Liver (tissue), 9 donors: ENCODE measurements around the gene USP26. TPM values are rescaled to one million over a fixed set of nuclear protein-coding genes. Genes with fewer than 3 reads are reported as not detected.

Experiments
- DNase-seq: peaks from one replicate; pipeline ENCODE4 v3.0.0-alpha.2; 2017; ENCODE audit warnings: low spot score
- H3K27ac ChIP-seq, 2 donors: one replicate each; pipeline ENCODE4 v1.7.0; 2013; ENCODE audit warnings: inconsistent platforms in 2 of 2, low read length in 2 of 2, control low read depth in 1 of 2, low read depth in 1 of 2, mild to moderate bottlenecking in 1 of 2
- H3K27me3 ChIP-seq, 4 donors: one replicate each; pipeline versions ENCODE4 v1.6.1 to v1.7.0; 2013; ENCODE audit warnings: low read length in 3 of 4, inconsistent platforms in 1 of 4, mild to moderate bottlenecking in 1 of 4, moderate library complexity in 1 of 4; ENCODE audit not compliant: control insufficient read depth in 4 of 4, insufficient read depth in 4 of 4
- H3K36me3 ChIP-seq, 4 donors: one replicate each; pipeline versions ENCODE4 v1.6.1 to v1.7.0; 2013; ENCODE audit warnings: low read length in 3 of 4, mild to moderate bottlenecking in 3 of 4, low read depth in 1 of 4, moderate library complexity in 1 of 4; ENCODE audit not compliant: control insufficient read depth in 4 of 4, insufficient read depth in 3 of 4
- H3K4me1 ChIP-seq, 4 donors: one replicate each; pipeline versions ENCODE4 v1.6.1 to v1.7.0; 2013; ENCODE audit warnings: low read length in 3 of 4, mild to moderate bottlenecking in 3 of 4, moderate library complexity in 1 of 4; ENCODE audit not compliant: control insufficient read depth in 4 of 4, insufficient read depth in 4 of 4
- H3K4me3 ChIP-seq, 3 donors: one replicate each; pipeline versions ENCODE4 v1.6.1 to v1.7.0; 2013; ENCODE audit warnings: low read length in 3 of 3, control low read depth in 1 of 3, low read depth in 1 of 3, mild to moderate bottlenecking in 1 of 3
- H3K9ac ChIP-seq, 2 donors: one replicate each; pipeline ENCODE4 v1.7.0; 2013; ENCODE audit warnings: low read length in 2 of 2, mild to moderate bottlenecking in 2 of 2, moderate library complexity in 2 of 2, control low read depth in 1 of 2, low read depth in 1 of 2
- H3K9me3 ChIP-seq, 4 donors: one replicate each; pipeline versions ENCODE4 v1.6.1 to v1.7.0; 2013; ENCODE audit warnings: low read length in 3 of 4; ENCODE audit not compliant: control insufficient read depth in 4 of 4
- ATF3 ChIP-seq: IDR thresholded peaks from 2 replicates; pipeline ENCODE4 v1.6.1; 2016; ENCODE audit warnings: antibody characterized with exemption
- CTCF ChIP-seq: fragments of 150-350 bp; IDR thresholded peaks from 2 replicates; pipeline ENCODE4 v1.5.1; 2017; ENCODE audit warnings: improper control_type of control experiment, low read depth, low read length; ENCODE audit not compliant: missing input control
- EGR1 ChIP-seq, 2 donors: IDR thresholded peaks; 2 replicates each; pipeline ENCODE4 v1.6.1; 2016 to 2018; ENCODE audit warnings: antibody characterized with exemption in 2 of 2, low read depth in 2 of 2
- FOXA1 ChIP-seq: IDR thresholded peaks from 2 replicates; pipeline ENCODE4 v1.6.1; 2016; ENCODE audit warnings: antibody characterized with exemption
- FOXA2 ChIP-seq: IDR thresholded peaks from 2 replicates; pipeline ENCODE4 v1.6.1; 2016; ENCODE audit warnings: antibody characterized with exemption
- GABPA ChIP-seq, 2 donors: IDR thresholded peaks in 1 of 2; conservative IDR thresholded peaks in 1 of 2; 2 replicates each; pipeline ENCODE4 v1.6.1; 2016; ENCODE audit warnings: antibody characterized with exemption in 2 of 2, mild to moderate bottlenecking in 1 of 2, moderate library complexity in 1 of 2
- HNF4A ChIP-seq, 2 donors: conservative IDR thresholded peaks; 2 replicates each; pipeline ENCODE4 v1.6.1; 2016; ENCODE audit warnings: antibody characterized with exemption in 2 of 2, mild to moderate bottlenecking in 2 of 2
- HNF4G ChIP-seq: IDR thresholded peaks from 2 replicates; pipeline ENCODE4 v1.6.1; 2016; ENCODE audit warnings: antibody characterized with exemption
- JUND ChIP-seq, 2 donors: IDR thresholded peaks; 2 replicates each; pipeline ENCODE4 v1.6.1; 2016; ENCODE audit warnings: antibody characterized with exemption in 2 of 2
- MAX ChIP-seq: IDR thresholded peaks from 2 replicates; pipeline ENCODE4 v1.6.1; 2016; ENCODE audit warnings: antibody characterized with exemption
- NR2F2 ChIP-seq: IDR thresholded peaks from 2 replicates; pipeline ENCODE4 v1.6.1; 2016; ENCODE audit warnings: antibody characterized with exemption
- REST ChIP-seq: IDR thresholded peaks from 2 replicates; pipeline ENCODE4 v1.6.1; 2016; ENCODE audit warnings: antibody characterized with exemption, mild to moderate bottlenecking
- RXRA ChIP-seq, 2 donors: IDR thresholded peaks; 2 replicates each; pipeline ENCODE4 v1.6.1; 2017 to 2018; ENCODE audit warnings: antibody characterized with exemption in 2 of 2, mild to moderate bottlenecking in 1 of 2
- SP1 ChIP-seq: IDR thresholded peaks from 2 replicates; pipeline ENCODE4 v1.6.1; 2018; ENCODE audit warnings: antibody characterized with exemption, mild to moderate bottlenecking
- TAF1 ChIP-seq: conservative IDR thresholded peaks from 2 replicates; pipeline ENCODE4 v1.6.1; 2016; ENCODE audit warnings: antibody characterized with exemption, mild to moderate bottlenecking
- YY1 ChIP-seq: IDR thresholded peaks from 2 replicates; pipeline ENCODE4 v1.6.1; 2016; ENCODE audit warnings: antibody characterized with exemption, mild to moderate bottlenecking
- WGBS: extraction: QIAGEN DNeasy Blood & Tissue Kit; methylation state at CpG from one replicate; pipeline ENCODE4 v1.1.7; 2013; 5-methylcytosine and 5-hydroxymethylcytosine counted together
- polyA plus RNA-seq, 2 donors: library from polyadenylated mRNA; stranded (reverse) in 1 of 2; unstranded in 1 of 2; fragments of 200-250 nt in 1 of 2; fragments of >200 nt in 1 of 2; fragmentation: Nextera tagmentation in 1 of 2; extraction: Ambion mirVana in 1 of 2; gene quantifications; one replicate each; pipeline versions ENCODE4 v1.2.1 to v1.2.3, GENCODE V29; 2013 to 2015
- total RNA-seq, 2 donors: library from RNA; depleted of rRNA; stranded (reverse); fragments of >200 nt; gene quantifications; one replicate each; pipeline ENCODE4 v1.2.3, GENCODE V29; 2014
- donor health status: healthy.
- donor health status: healthy.
- donor health status: healthy.
- donor health status: healthy.
- donor health status: healthy.

The USP26 gene
- total and polyA plus RNA-seq, 4 donors: not detected

- no peak for DNase-seq
- 70% methylated on average over 8 of the region's 8 CpGs for WGBS
- TF ChIP-seq SP1 (no peak), TAF1 (no peak), FOXA1 (no peak), GABPA (IDR thresholded peaks at IDR 0.05 in 1 of 2, conservative IDR thresholded peaks at IDR 0.05 in 1 of 2) (no peak), HNF4G (no peak), NR2F2 (no peak), FOXA2 (no peak), JUND (IDR thresholded peaks at IDR 0.05) (no peak), REST (no peak), CTCF (no peak)
- Histone ChIP-seq H3K4me3 (no peak overlapping the region), H3K9ac (no peak overlapping the region), H3K4me1 (no peaks in the 10 kb centered on the region), H3K27ac (no peak overlapping the region), H3K9me3 (peaks cover 0 to 2% (median 0%) of the 10 kb centered on the region in 4 donors), H3K27me3 (no peaks in the 10 kb centered on the region), H3K36me3 (no peaks in the 10 kb centered on the region)
Observed at GRCh38 chrX:133094098-133094731, 2.7 kb downstream of the USP26 start.

- no peak for TF ChIP-seq JUND (IDR thresholded peaks at IDR 0.05)
- H3K27ac ChIP-seq: no peak overlapping the region
- DNase-seq: no peak
- H3K4me3 ChIP-seq: no peak overlapping the region
- no peak overlapping the region for H3K9ac ChIP-seq
- H3K9me3 ChIP-seq: no peaks in the 10 kb centered on the region
- no peaks in the 10 kb centered on the region for H3K4me1 ChIP-seq
- H3K27me3 ChIP-seq: no peaks in the 10 kb centered on the region
- no peaks in the 10 kb centered on the region for H3K36me3 ChIP-seq
Observed at GRCh38 chrX:133090236-133090809, 6.6 kb downstream of the USP26 start.

- H3K9me3 ChIP-seq: no peaks in the 10 kb centered on the region
- no peaks in the 10 kb centered on the region for H3K27me3 ChIP-seq
- H3K4me3 ChIP-seq: no peak overlapping the region
- H3K9ac ChIP-seq: no peak overlapping the region
- no peak overlapping the region for H3K27ac ChIP-seq
- no peaks in the 10 kb centered on the region for H3K4me1 ChIP-seq
- no peak for DNase-seq
- H3K36me3 ChIP-seq: no peaks in the 10 kb centered on the region
- TF ChIP-seq RXRA (IDR thresholded peaks at IDR 0.05) (no peak), JUND (IDR thresholded peaks at IDR 0.05) (no peak), TAF1 (no peak), ATF3 (no peak), CTCF (no peak), YY1 (no peak), HNF4G (no peak), NR2F2 (no peak), SP1 (no peak), MAX (no peak), HNF4A (conservative IDR thresholded peaks at IDR 0.05) (no peak), GABPA (IDR thresholded peaks at IDR 0.05 in 1 of 2, conservative IDR thresholded peaks at IDR 0.05 in 1 of 2) (no peak), EGR1 (IDR thresholded peaks at IDR 0.05; ENCODE audit: low read depth in 2 of 2) (no peak), FOXA2 (no peak), FOXA1 (no peak)
Observed at GRCh38 chrX:133089411-133089810, 7.5 kb downstream of the USP26 start.
